GM19372 (cell line): ENCODE results near the gene FKBP15.
"Not testable (repeated sequence)": the region's sequence is repeated elsewhere in the genome, so short reads cannot be mapped to it uniquely, and the experiment has no call there.

ENCODE experiments used
- ATAC-seq: cut with Tn5 transposase; IDR thresholded peaks from one replicate; pipeline ENCODE4 v1.9.1; 2021; ENCODE audit warnings: mild to moderate bottlenecking, low read depth, moderate library complexity; ENCODE audit not compliant: unreplicated experiment

FKBP15 gene

GRCh38 chr9:113221003-113221799, at the start of gene FKBP15, which contains the start of gene SLC31A1:
TSS of gene FKBP15 (minus strand) at chr9:113221277. CDS start at chr9:113221243, 34 bp downstream.
TSS of gene SLC31A1 (plus strand) at chr9:113221544. CDS start at chr9:113256149, 34,605 bp downstream.
- ATAC-seq = peak; percentile 87

- ATAC-seq = no peak
Observed at GRCh38 chr9:113269871-113270270, 48.8 kb upstream of the FKBP15 start.

- no peak for ATAC-seq
Observed at GRCh38 chr9:113269355-113269754, 48.3 kb upstream of the FKBP15 start.

GRCh38 chr9:113267911-113268566, 47.0 kb upstream of the FKBP15 start:
- no peak for ATAC-seq

GRCh38 chr9:113266174-113266573, 45.1 kb upstream of the FKBP15 start:
- no peak for ATAC-seq

- no peak for ATAC-seq
Observed at GRCh38 chr9:113261917-113262671, 41.0 kb upstream of the FKBP15 start.

GRCh38 chr9:113258282-113258681, 37.2 kb upstream of the FKBP15 start:
- no peak for ATAC-seq

GRCh38 chr9:113257863-113258262, 36.8 kb upstream of the FKBP15 start:
- no peak for ATAC-seq

GRCh38 chr9:113255438-113255837, 34.4 kb upstream of the FKBP15 start:
- no peak for ATAC-seq

GRCh38 chr9:113254991-113255390, 33.9 kb upstream of the FKBP15 start:
- no peak for ATAC-seq

- no peak for ATAC-seq
Observed at GRCh38 chr9:113250807-113251206, 29.7 kb upstream of the FKBP15 start.

- not testable (repeated sequence) for ATAC-seq
Observed at GRCh38 chr9:113249661-113250060, 28.6 kb upstream of the FKBP15 start.

- ATAC-seq = no peak
Observed at GRCh38 chr9:113247640-113248039, 26.6 kb upstream of the FKBP15 start.

- ATAC-seq = no peak
Observed at GRCh38 chr9:113246928-113247327, 25.9 kb upstream of the FKBP15 start.

- ATAC-seq = no peak
Observed at GRCh38 chr9:113245894-113246293, 24.8 kb upstream of the FKBP15 start.

- ATAC-seq = no peak
Observed at GRCh38 chr9:113244556-113244955, 23.5 kb upstream of the FKBP15 start.

- ATAC-seq = no peak
Observed at GRCh38 chr9:113241161-113241560, 20.1 kb upstream of the FKBP15 start.

GRCh38 chr9:113238859-113239232, 17.8 kb upstream of the FKBP15 start:
- ATAC-seq = no peak

GRCh38 chr9:113238202-113238858, 17.3 kb upstream of the FKBP15 start:
- no peak for ATAC-seq

- no peak for ATAC-seq
Observed at GRCh38 chr9:113237026-113237425, 15.9 kb upstream of the FKBP15 start.
